VCaP (cell line): ENCODE results near the gene SSC4D.

Source experiments
- H3K27ac ChIP-seq: fragments of 450-650 bp; 2 replicates; pipeline ENCODE4 v1.5.1; 2017
- TF ChIP-seq, protein P1 (sequence below): fragments of 450-650 bp; conservative IDR thresholded peaks from 2 replicates; pipeline ENCODE4 v1.5.1; 2017; ENCODE audit warnings: mild to moderate bottlenecking, moderate library complexity

SSC4D gene

DNA sequence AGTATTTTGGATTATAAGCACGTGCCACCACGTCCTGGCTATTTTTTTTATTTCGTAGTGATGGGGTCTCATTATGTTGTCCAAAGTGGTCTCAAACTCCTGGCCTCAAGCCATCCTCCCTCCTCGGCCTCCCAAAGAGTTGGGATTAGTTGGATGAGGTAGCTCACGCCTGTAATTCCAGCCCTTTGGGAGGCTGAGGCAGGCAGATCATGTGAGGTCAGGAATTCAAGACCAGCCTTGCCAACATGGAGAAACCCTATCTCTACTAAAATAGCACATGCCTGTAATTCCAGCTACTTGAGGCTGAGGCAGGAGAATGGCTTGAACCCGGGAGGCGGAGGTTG, 28.9 kb downstream of the SSC4D start:
- TF ChIP-seq, protein P1, sequence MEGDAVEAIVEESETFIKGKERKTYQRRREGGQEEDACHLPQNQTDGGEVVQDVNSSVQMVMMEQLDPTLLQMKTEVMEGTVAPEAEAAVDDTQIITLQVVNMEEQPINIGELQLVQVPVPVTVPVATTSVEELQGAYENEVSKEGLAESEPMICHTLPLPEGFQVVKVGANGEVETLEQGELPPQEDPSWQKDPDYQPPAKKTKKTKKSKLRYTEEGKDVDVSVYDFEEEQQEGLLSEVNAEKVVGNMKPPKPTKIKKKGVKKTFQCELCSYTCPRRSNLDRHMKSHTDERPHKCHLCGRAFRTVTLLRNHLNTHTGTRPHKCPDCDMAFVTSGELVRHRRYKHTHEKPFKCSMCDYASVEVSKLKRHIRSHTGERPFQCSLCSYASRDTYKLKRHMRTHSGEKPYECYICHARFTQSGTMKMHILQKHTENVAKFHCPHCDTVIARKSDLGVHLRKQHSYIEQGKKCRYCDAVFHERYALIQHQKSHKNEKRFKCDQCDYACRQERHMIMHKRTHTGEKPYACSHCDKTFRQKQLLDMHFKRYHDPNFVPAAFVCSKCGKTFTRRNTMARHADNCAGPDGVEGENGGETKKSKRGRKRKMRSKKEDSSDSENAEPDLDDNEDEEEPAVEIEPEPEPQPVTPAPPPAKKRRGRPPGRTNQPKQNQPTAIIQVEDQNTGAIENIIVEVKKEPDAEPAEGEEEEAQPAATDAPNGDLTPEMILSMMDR = no peak
- H3K27ac ChIP-seq = peak overlapping the region; percentile 93

DNA sequence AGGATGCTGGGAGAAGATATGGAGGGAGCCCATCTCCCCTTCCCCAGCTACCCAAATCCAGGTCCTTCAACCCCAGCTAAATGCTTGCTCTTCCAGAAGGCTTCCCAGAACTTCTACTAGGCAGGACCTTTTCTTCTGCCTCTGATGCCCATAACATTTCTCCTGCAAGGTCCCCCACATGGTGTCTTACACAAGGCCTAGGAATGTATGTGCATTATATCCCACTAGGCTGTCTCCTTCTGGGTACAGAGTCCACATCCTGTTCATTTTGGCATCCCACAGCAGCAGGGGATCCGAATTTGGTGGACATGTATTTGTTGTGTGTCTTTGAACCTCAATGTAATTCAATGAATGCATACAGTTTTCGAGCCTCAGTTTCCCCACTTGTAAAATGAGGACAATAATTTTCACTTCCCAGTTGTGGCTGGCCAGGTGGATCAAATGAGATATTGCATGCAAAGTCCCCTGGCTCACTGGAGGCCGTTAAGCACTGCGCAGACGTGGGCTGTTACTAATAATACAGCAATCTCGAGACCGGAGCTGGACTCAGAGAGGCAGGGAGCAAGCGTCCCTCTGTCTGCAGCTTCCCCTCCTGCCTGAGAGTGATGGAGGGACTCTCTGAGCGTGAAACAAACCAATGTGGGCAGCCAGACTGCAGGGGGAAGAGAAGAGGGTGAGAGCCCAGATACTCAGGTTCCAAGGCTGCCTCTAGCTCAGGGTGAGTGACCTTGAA, 32.1 kb downstream of the SSC4D start:
- H3K27ac ChIP-seq = no peak overlapping the region
- TF ChIP-seq, protein P1 = no peak

DNA sequence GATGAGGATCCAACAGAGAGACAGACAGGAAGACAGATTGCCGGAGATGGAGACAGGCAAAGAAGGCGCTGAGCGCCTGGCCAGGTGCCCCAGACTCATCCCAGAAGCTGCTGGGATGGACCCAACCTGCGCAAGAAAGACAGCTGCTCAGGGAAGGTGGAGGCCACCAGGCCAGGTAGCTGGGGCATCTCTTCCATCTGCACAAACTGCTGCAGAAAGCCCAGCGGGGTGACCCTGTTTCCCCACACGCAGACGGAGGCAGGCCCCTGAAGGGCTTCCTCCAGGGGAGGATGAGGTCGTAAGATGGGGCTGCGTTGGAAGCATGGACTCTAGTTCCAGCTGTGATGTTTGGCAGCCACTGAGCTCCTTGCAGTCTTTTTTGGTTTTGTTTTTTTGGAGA, 34.2 kb downstream of the SSC4D start:
- TF ChIP-seq, protein P1 = no peak
- no peak overlapping the region for H3K27ac ChIP-seq

DNA sequence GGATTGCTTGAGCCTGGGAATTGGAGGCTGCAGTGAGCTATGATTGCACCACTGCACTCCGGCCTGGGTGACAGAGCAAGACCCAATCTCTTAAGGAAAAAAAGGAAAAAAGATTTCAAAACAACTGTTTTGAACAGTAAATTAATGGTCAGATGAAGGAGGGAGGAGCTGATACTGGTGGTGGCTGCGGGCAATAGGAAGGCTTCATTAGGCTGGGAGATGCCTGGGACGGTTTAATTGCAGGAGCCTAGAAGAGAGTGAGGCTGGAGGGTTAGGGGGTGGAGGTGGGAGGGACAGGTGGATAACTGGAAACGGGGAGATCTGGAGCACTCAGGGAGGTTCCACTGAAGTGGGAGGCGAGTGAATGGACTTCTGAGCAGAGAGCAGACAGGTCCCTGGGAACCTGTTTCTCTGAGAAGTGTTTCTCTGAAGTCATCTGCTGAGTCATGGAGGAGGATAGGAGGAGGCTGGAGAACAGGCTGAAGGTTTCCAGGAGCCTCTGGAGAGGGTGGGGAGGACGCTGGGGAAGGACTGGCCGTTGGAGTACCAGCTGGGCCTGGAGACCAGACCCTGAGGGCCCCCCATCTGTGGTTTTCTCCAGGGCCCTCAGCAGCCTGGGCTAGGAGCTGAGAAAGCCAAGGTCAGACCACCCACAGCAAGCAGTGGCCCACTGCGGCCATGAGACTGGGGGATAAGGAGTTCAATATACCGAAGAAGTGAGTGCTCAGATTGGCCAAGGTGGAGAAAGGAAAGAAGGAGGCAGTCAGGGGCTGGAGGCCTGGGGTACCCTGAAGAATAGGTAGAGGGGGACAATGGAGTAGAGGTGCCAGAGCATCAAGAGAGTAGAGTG, 36.3 kb downstream of the SSC4D start:
- TF ChIP-seq, protein P1 = no peak

DNA sequence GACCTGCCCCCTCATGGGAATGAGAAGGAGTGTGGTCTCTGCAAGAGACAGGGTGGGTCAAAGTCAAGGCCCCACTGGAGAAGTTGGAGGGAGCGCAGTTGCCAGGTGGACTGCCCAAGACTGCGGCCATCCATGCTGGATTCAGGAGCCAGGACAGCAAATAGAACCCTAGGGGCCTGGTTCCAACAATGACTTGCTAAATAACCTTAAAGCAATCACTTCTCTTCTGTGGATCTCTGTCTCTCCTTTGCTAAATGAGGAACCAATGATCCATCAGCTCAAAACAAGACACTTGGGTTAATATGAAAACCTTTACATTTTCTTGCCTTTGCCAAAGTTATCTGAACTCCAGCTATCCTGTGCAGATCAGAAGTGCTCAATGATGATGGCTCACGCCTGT, 38.1 kb downstream of the SSC4D start:
- TF ChIP-seq, protein P1 = no peak
- H3K27ac ChIP-seq = no peak overlapping the region

More for the DNA sequence above, 36.3 kb downstream of the SSC4D start:
- no peak overlapping the region for H3K27ac ChIP-seq

DNA sequence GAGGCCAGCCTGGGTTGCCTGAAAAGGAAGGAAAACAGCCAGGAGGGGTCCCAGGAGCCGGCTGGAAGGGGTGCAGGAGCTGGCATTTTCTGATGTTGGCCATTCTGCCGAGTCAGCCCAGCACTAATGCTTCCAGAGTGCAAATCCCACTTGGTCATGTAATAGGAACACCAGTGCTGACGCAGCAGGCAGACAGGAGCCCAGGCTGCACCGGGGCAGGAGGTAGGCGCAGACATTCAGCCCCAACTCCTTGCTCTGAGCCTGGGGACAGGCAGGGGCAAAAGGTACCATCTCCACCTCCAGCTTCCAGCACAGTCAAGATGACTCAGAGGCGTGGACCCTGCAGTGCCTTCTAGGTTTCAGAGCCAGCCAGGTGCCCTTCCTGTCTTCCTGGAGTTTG, 40.5 kb downstream of the SSC4D start:
- TF ChIP-seq, protein P1 = no peak
- no peak overlapping the region for H3K27ac ChIP-seq

DNA sequence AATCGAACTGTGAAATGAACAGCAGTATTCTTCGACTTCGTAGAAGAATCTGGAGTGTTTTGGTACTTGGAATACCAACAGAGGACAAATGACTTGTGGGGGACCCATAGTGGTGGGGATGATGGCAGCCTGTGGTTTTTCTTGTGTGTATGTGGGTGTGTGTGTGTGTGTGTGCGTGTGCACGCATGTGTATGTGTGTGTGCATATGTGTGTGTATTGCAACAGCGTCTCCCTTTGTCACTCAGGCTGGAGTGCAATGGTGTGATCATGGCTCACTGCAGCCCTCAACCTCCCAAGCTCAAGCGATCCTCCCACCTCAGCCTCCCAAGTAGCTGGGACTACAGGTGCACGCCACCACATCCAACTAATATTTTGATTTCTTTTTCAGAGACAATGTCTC, 41.3 kb downstream of the SSC4D start:
- TF ChIP-seq, protein P1 = no peak
- H3K27ac ChIP-seq = no peak overlapping the region
